ENCODE measurements around the gene NRXN3. TPM values are rescaled to one million over a fixed set of nuclear protein-coding genes. Genes with fewer than 3 reads are reported as not detected.
"Not testable (repeated sequence)": the region's sequence is repeated elsewhere in the genome, so short reads cannot be mapped to it uniquely, and the experiment has no call there.

The NRXN3 gene
- total RNA-seq, 1 donor from 2014 or later = 18.0 TPM

DNA sequence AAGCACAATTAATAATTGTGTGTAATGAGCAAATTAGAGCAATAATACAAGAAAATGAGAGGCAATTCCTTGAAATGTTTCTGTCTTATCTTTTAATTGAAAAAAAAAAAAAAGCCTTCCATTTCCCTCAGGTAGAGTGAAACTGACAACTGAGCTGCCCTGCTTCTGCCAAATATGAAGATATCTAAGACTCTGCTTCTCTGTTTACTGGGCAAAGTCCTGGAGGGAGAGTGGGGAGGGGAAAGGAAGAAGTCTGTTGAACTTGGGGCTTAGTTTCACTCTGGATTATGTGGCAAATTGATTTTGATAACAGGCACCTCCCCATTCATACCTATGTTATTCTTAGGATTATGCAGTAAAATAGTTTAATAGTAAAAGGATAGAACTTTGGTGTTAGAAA lies 364.9 kb downstream of the NRXN3 start:
- Histone ChIP-seq H3K79me2 (ENCODE audit: insufficient read depth, low read length) (no peaks in the 10 kb centered on the region), H3K4me3 (ENCODE audit: insufficient read depth, low read depth, low read length) (no peak overlapping the region), H4K20me1 (ENCODE audit: insufficient read depth, low read length) (no peaks in the 10 kb centered on the region), H3K27ac (ENCODE audit: low read depth, low read length) (no peak overlapping the region), H3K36me3 (ENCODE audit: insufficient read depth, low read length) (no peaks in the 10 kb centered on the region), H3K27me3 (ENCODE audit: insufficient read depth, low read length) (no peaks in the 10 kb centered on the region), H2AFZ (ENCODE audit: low read depth, low read length) (no peak overlapping the region), H3K9me3 (ENCODE audit: insufficient read depth, low read depth, low read length) (no peaks in the 10 kb centered on the region), H3K4me1 (ENCODE audit: insufficient read depth, low read length) (no peaks in the 10 kb centered on the region), H3K9ac (ENCODE audit: low read length) (no peak overlapping the region), H3K4me2 (ENCODE audit: low read length) (no peak overlapping the region)
- no peaks in the 10 kb centered on the region for H3K9me3 Mint-ChIP-seq (ENCODE audit: unreplicated experiment)
- no peaks in the 10 kb centered on the region for H3K36me3 Mint-ChIP-seq (ENCODE audit: low read depth, unreplicated experiment)
- H3K4me1 Mint-ChIP-seq (ENCODE audit: low read depth, unreplicated experiment) = no peaks in the 10 kb centered on the region
- DNase-seq (ENCODE audit: low read depth) (no peak), FAIRE-seq (no peak)
- H3K4me3 Mint-ChIP-seq (ENCODE audit: unreplicated experiment) = no peak overlapping the region
- H3K27ac Mint-ChIP-seq (ENCODE audit: unreplicated experiment) = no peak overlapping the region
- H3K27me3 Mint-ChIP-seq (ENCODE audit: low read depth, unreplicated experiment) = peaks cover 14% of the 10 kb centered on the region
- TF ChIP-seq EZH2 (IDR thresholded peaks at IDR 0.05; ENCODE audit: insufficient read depth, low read length) = no peak
- TF ChIP-seq, protein P1, sequence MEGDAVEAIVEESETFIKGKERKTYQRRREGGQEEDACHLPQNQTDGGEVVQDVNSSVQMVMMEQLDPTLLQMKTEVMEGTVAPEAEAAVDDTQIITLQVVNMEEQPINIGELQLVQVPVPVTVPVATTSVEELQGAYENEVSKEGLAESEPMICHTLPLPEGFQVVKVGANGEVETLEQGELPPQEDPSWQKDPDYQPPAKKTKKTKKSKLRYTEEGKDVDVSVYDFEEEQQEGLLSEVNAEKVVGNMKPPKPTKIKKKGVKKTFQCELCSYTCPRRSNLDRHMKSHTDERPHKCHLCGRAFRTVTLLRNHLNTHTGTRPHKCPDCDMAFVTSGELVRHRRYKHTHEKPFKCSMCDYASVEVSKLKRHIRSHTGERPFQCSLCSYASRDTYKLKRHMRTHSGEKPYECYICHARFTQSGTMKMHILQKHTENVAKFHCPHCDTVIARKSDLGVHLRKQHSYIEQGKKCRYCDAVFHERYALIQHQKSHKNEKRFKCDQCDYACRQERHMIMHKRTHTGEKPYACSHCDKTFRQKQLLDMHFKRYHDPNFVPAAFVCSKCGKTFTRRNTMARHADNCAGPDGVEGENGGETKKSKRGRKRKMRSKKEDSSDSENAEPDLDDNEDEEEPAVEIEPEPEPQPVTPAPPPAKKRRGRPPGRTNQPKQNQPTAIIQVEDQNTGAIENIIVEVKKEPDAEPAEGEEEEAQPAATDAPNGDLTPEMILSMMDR (IDR thresholded peaks at IDR 0.05; ENCODE audit: insufficient read depth, low read depth, low read length) = no peak

- not testable (repeated sequence) for H3K4me3 ChIP-seq (ENCODE audit: insufficient read depth, low read depth, low read length); H3K4me3 Mint-ChIP-seq (ENCODE audit: unreplicated experiment); H3K79me2 ChIP-seq (ENCODE audit: insufficient read depth, low read length)
Measured at GRCh38 chr14:78541788-78542187, 371.6 kb downstream of the NRXN3 start.

DNA sequence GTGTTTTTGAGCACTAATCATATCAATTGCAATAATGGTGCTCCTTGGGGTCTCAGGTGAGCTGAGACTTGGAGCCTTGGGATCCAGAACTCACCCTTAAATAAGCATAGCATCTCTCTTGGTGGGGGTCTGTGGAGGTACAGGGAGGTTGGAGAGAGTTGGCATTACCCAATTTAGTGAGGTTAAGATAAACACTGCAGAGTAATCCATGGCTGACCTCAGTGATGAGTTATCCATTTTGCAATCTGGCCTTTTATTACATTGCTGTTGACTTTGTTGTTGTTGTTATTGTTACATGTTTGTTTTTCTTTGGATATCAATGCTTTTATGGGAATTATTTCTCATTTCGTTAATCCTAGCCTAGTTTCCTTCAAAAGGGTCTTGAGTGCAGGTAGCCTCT lies 373.3 kb downstream of the NRXN3 start:
- TF ChIP-seq EZH2 (IDR thresholded peaks at IDR 0.05; ENCODE audit: insufficient read depth, low read length) = no peak
- TF ChIP-seq, protein P1 (IDR thresholded peaks at IDR 0.05; ENCODE audit: insufficient read depth, low read depth, low read length) = no peak

More at GRCh38 chr14:78541788-78542187, 371.6 kb downstream of the NRXN3 start:
- H3K4me2 ChIP-seq (ENCODE audit: low read length); H3K9ac ChIP-seq (ENCODE audit: low read length); H3K27ac Mint-ChIP-seq (ENCODE audit: unreplicated experiment); H3K27ac ChIP-seq (ENCODE audit: low read depth, low read length); H3K4me1 Mint-ChIP-seq (ENCODE audit: low read depth, unreplicated experiment); H3K27me3 Mint-ChIP-seq (ENCODE audit: low read depth, unreplicated experiment); FAIRE-seq; DNase-seq (ENCODE audit: low read depth); H3K36me3 ChIP-seq (ENCODE audit: insufficient read depth, low read length); H3K4me1 ChIP-seq (ENCODE audit: insufficient read depth, low read length); H3K9me3 ChIP-seq (ENCODE audit: insufficient read depth, low read depth, low read length); H3K36me3 Mint-ChIP-seq (ENCODE audit: low read depth, unreplicated experiment); H4K20me1 ChIP-seq (ENCODE audit: insufficient read depth, low read length); H3K9me3 Mint-ChIP-seq (ENCODE audit: unreplicated experiment); H2AFZ ChIP-seq (ENCODE audit: low read depth, low read length); H3K27me3 ChIP-seq (ENCODE audit: insufficient read depth, low read length): not testable (repeated sequence)

More for the DNA sequence above, 373.3 kb downstream of the NRXN3 start:
- no peaks in the 10 kb centered on the region for H3K36me3 ChIP-seq (ENCODE audit: insufficient read depth, low read length)
- H3K79me2 ChIP-seq (ENCODE audit: insufficient read depth, low read length) = no peaks in the 10 kb centered on the region
- Mint-ChIP-seq H3K4me1 (ENCODE audit: low read depth, unreplicated experiment) (no peaks in the 10 kb centered on the region), H3K27me3 (ENCODE audit: low read depth, unreplicated experiment) (peaks cover 6% of the 10 kb centered on the region), H3K4me3 (ENCODE audit: unreplicated experiment) (no peak overlapping the region), H3K9me3 (ENCODE audit: unreplicated experiment) (no peaks in the 10 kb centered on the region), H3K36me3 (ENCODE audit: low read depth, unreplicated experiment) (no peaks in the 10 kb centered on the region), H3K27ac (ENCODE audit: unreplicated experiment) (no peak overlapping the region)
- H3K4me3 ChIP-seq (ENCODE audit: insufficient read depth, low read depth, low read length) = no peak overlapping the region
- FAIRE-seq (no peak), DNase-seq (ENCODE audit: low read depth) (no peak)
- no peak overlapping the region for H2AFZ ChIP-seq (ENCODE audit: low read depth, low read length)
- no peaks in the 10 kb centered on the region for H4K20me1 ChIP-seq (ENCODE audit: insufficient read depth, low read length)
- no peaks in the 10 kb centered on the region for H3K27me3 ChIP-seq (ENCODE audit: insufficient read depth, low read length)
- no peak overlapping the region for H3K27ac ChIP-seq (ENCODE audit: low read depth, low read length)
- H3K4me2 ChIP-seq (ENCODE audit: low read length) = no peak overlapping the region
- no peaks in the 10 kb centered on the region for H3K4me1 ChIP-seq (ENCODE audit: insufficient read depth, low read length)
- H3K9ac ChIP-seq (ENCODE audit: low read length) = no peak overlapping the region
- no peaks in the 10 kb centered on the region for H3K9me3 ChIP-seq (ENCODE audit: insufficient read depth, low read depth, low read length)

Data from astrocyte (in vitro differentiated cells and primary cell).